BE2C (cell line): Measurements from ENCODE around the gene C5orf58.

ENCODE experiments used
- DNase-seq: peaks from one replicate; pipeline ENCODE4 v3.0.0-alpha.2; 2020
- H3K27me3 ChIP-seq: fragments of 250-450 bp; sonication (Bioruptor Pico); 2 replicates; pipeline ENCODE4 v1.5.1; 2020; ENCODE audit warnings: mild to moderate bottlenecking
- H3K36me3 ChIP-seq: fragments of 250-450 bp; sonication (Bioruptor Pico); 2 replicates; pipeline ENCODE4 v1.5.1; 2020; ENCODE audit warnings: mild to moderate bottlenecking
- H3K4me1 ChIP-seq: fragments of 250-450 bp; sonication (Bioruptor Pico); 2 replicates; pipeline ENCODE4 v1.5.1; 2020
- H3K4me3 ChIP-seq: 2 replicates; pipeline ENCODE4 v1.5.1; 2011; ENCODE audit warnings: low read depth, low read length
- H3K9me3 ChIP-seq: fragments of 250-450 bp; sonication (Bioruptor Pico); 2 replicates; pipeline ENCODE4 v1.5.1; 2020
- CTCF ChIP-seq: IDR thresholded peaks from 2 replicates; pipeline ENCODE4 v1.5.1; 2012; ENCODE audit warnings: mild to moderate bottlenecking, low read depth, low read length

The C5orf58 gene

GRCh38 chr5:170290498-170290897 is 57.7 kb downstream of the C5orf58 start:
- H3K36me3 ChIP-seq = no peaks in the 10 kb centered on the region
- peaks cover 5% of the 10 kb centered on the region; the same call in 1 of the 2 replicates for H3K27me3 ChIP-seq
- no peak for TF ChIP-seq CTCF
- DNase-seq = no peak
- no peaks in the 10 kb centered on the region for H3K9me3 ChIP-seq
- H3K4me1 ChIP-seq = no peaks in the 10 kb centered on the region
- H3K4me3 ChIP-seq = no peak overlapping the region

GRCh38 chr5:170292179-170293104 is 59.7 kb downstream of the C5orf58 start:
- TF ChIP-seq CTCF = no peak
- Histone ChIP-seq H3K36me3 (no peaks in the 10 kb centered on the region), H3K27me3 (peaks cover 5% of the 10 kb centered on the region; the same call in 1 of the 2 replicates), H3K9me3 (no peaks in the 10 kb centered on the region), H3K4me3 (no peak overlapping the region), H3K4me1 (no peaks in the 10 kb centered on the region)
- DNase-seq = no peak

GRCh38 chr5:170293273-170293672 is 60.5 kb downstream of the C5orf58 start:
- Histone ChIP-seq H3K4me1 (no peaks in the 10 kb centered on the region), H3K9me3 (no peaks in the 10 kb centered on the region), H3K36me3 (no peaks in the 10 kb centered on the region), H3K27me3 (peaks cover 5% of the 10 kb centered on the region; the same call in 1 of the 2 replicates), H3K4me3 (no peak overlapping the region)
- DNase-seq = no peak
- TF ChIP-seq CTCF = no peak

GRCh38 chr5:170294057-170294456 is 61.3 kb downstream of the C5orf58 start:
- H3K27me3 ChIP-seq = peaks cover 5% of the 10 kb centered on the region; the same call in 1 of the 2 replicates
- H3K4me3 ChIP-seq = no peak overlapping the region

GRCh38 chr5:170294556-170294955 is 61.8 kb downstream of the C5orf58 start:
- DNase-seq = no peak
- Histone ChIP-seq H3K4me1 (no peaks in the 10 kb centered on the region), H3K27me3 (peaks cover 5% of the 10 kb centered on the region; the same call in 1 of the 2 replicates), H3K36me3 (no peaks in the 10 kb centered on the region), H3K9me3 (no peaks in the 10 kb centered on the region), H3K4me3 (no peak overlapping the region)
- TF ChIP-seq CTCF = no peak

More at GRCh38 chr5:170294057-170294456, 61.3 kb downstream of the C5orf58 start:
- no peak for DNase-seq
- TF ChIP-seq CTCF = no peak
- Histone ChIP-seq H3K9me3 (no peaks in the 10 kb centered on the region), H3K36me3 (no peaks in the 10 kb centered on the region), H3K4me1 (no peaks in the 10 kb centered on the region)
